Testis (tissue), 2 donors: ENCODE data around the gene STARD9.

Experiments used
- POLR2A ChIP-seq: fragments of 450-650 bp; IDR thresholded peaks from one replicate; pipeline ENCODE4 v1.6.1; 2017; ENCODE audit warnings: antibody characterized with exemption, mild to moderate bottlenecking, moderate library complexity
- TF ChIP-seq, protein P1 (sequence below), 3 experiments: fragments of 450-650 bp in 2 of 3; fragments of 200-600 bp in 1 of 3; sonication (generic) in 1 of 3; IDR thresholded peaks; one replicate each; pipeline ENCODE4 v1.5.1; 2016 to 2019; ENCODE audit warnings: antibody characterized with exemption in 3 of 3, mild to moderate bottlenecking in 2 of 3, moderate library complexity in 1 of 3

DNA sequence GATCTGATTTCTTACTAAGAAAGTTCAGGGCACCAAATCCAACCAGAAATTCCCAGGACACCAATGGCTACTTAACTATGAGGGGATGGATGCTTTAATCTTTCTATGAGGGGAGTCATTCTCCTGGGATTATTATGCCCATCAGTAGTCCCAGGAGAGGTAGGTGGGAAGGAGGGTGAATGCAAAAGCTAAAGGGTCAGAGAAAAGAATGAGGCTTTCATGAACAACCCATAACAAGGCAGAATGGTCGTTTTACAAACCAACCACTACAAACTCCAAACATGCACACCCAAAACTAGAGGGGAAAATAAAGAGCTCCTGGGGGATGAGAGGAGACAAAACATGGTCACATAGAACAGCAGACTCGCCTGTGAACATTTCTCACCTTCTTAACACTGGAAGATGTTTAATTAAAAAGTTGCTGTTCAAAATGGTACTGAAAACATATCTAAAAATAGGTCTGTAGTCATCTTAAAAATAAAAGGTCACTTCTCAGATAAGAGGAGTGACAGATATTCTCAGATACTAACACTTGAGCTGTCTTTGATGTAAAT, 3.7 kb downstream of the STARD9 start:
- TF ChIP-seq, protein P1, sequence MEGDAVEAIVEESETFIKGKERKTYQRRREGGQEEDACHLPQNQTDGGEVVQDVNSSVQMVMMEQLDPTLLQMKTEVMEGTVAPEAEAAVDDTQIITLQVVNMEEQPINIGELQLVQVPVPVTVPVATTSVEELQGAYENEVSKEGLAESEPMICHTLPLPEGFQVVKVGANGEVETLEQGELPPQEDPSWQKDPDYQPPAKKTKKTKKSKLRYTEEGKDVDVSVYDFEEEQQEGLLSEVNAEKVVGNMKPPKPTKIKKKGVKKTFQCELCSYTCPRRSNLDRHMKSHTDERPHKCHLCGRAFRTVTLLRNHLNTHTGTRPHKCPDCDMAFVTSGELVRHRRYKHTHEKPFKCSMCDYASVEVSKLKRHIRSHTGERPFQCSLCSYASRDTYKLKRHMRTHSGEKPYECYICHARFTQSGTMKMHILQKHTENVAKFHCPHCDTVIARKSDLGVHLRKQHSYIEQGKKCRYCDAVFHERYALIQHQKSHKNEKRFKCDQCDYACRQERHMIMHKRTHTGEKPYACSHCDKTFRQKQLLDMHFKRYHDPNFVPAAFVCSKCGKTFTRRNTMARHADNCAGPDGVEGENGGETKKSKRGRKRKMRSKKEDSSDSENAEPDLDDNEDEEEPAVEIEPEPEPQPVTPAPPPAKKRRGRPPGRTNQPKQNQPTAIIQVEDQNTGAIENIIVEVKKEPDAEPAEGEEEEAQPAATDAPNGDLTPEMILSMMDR (IDR thresholded peaks at IDR 0.05): no peak
- TF ChIP-seq POLR2A: no peak
